Large intestine (tissue), 3 donors: ENCODE results near the gene RFTN1. TPM values are rescaled to one million over a fixed set of nuclear protein-coding genes. Genes with fewer than 3 reads are reported as not detected.

Source experiments
- DNase-seq, 2 donors: peaks; one replicate each; pipeline versions ENCODE4 v3.0.0 to v3.0.0-alpha.2; 2013
- H3K27ac ChIP-seq: one replicate; pipeline ENCODE4 v1.5.1; 2013; ENCODE audit warnings: low read length
- H3K27me3 ChIP-seq: 2 replicates; pipeline ENCODE4 v1.6.1; 2013; ENCODE audit warnings: low read length; ENCODE audit not compliant: control insufficient read depth, insufficient read depth
- H3K36me3 ChIP-seq: 2 replicates; pipeline ENCODE4 v1.6.1; 2013; ENCODE audit warnings: low read length; ENCODE audit not compliant: control insufficient read depth, insufficient read depth
- H3K4me1 ChIP-seq: one replicate; pipeline ENCODE4 v1.6.1; 2013; ENCODE audit warnings: low read length; ENCODE audit not compliant: control insufficient read depth, insufficient read depth
- H3K4me3 ChIP-seq: one replicate; pipeline ENCODE4 v1.5.1; 2013; ENCODE audit warnings: low read length
- H3K9me3 ChIP-seq: one replicate; pipeline ENCODE4 v1.6.1; 2013; ENCODE audit warnings: mild to moderate bottlenecking, low read depth, low read length, moderate library complexity; ENCODE audit not compliant: control insufficient read depth
- WGBS: methylation state at CpG from one replicate; pipeline ENCODE4 v1.1.5; 2013; ENCODE audit warnings: low lambda C conversion rate; ENCODE audit not compliant: insufficient coverage; 5-methylcytosine and 5-hydroxymethylcytosine counted together
- polyA plus RNA-seq: library from polyadenylated mRNA; unstranded; fragments of 120-200 nt; gene quantifications from one replicate; pipeline ENCODE4 v1.2.1, GENCODE V29; 2013

RFTN1 gene
- polyA plus RNA-seq, 1 donor: 15.0 TPM

- Histone ChIP-seq H3K4me3 (no peak overlapping the region), H3K36me3 (peaks cover 30% of the 10 kb centered on the region), H3K4me1 (peaks cover 9% of the 10 kb centered on the region), H3K27me3 (no peaks in the 10 kb centered on the region), H3K27ac (no peak overlapping the region), H3K9me3 (no peaks in the 10 kb centered on the region)
- 100% methylated on average over 1 of the region's 2 CpGs for WGBS
- DNase-seq: no peak
Observed at GRCh38 chr3:16309558-16309957, 203.9 kb downstream of the RFTN1 start.

- DNase-seq: no peak
- Histone ChIP-seq H3K4me1 (peaks cover 9% of the 10 kb centered on the region), H3K27me3 (no peaks in the 10 kb centered on the region), H3K9me3 (no peaks in the 10 kb centered on the region), H3K4me3 (no peak overlapping the region), H3K36me3 (peaks cover 31% of the 10 kb centered on the region), H3K27ac (no peak overlapping the region)
- WGBS: no CpG with 5 or more reads among the region's 1 CpG
Observed at GRCh38 chr3:16308727-16309126, 204.8 kb downstream of the RFTN1 start.

GRCh38 chr3:16307832-16308531 is 205.5 kb downstream of the RFTN1 start:
- peaks cover 9% of the 10 kb centered on the region for H3K4me1 ChIP-seq
- peaks cover 34% of the 10 kb centered on the region for H3K36me3 ChIP-seq
- H3K9me3 ChIP-seq: no peaks in the 10 kb centered on the region
- no peak overlapping the region for H3K4me3 ChIP-seq
- no peak for DNase-seq
- no peaks in the 10 kb centered on the region for H3K27me3 ChIP-seq
- WGBS: 100% methylated on average over 2 of the region's 5 CpGs
- H3K27ac ChIP-seq: no peak overlapping the region

- no peak for DNase-seq
- H3K9me3 ChIP-seq: no peaks in the 10 kb centered on the region
- H3K4me1 ChIP-seq: no peaks in the 10 kb centered on the region
- no peaks in the 10 kb centered on the region for H3K27me3 ChIP-seq
- H3K4me3 ChIP-seq: no peak overlapping the region
- no CpG with 5 or more reads among the region's 7 CpGs for WGBS
- H3K27ac ChIP-seq: no peak overlapping the region
- H3K36me3 ChIP-seq: peaks cover 37% of the 10 kb centered on the region
Observed at GRCh38 chr3:16305111-16305541, 208.4 kb downstream of the RFTN1 start.

GRCh38 chr3:16304061-16305010 is 209.2 kb downstream of the RFTN1 start:
- Histone ChIP-seq H3K27ac (no peak overlapping the region), H3K27me3 (no peaks in the 10 kb centered on the region), H3K36me3 (peaks cover 42% of the 10 kb centered on the region), H3K4me3 (no peak overlapping the region), H3K4me1 (no peaks in the 10 kb centered on the region), H3K9me3 (no peaks in the 10 kb centered on the region)
- WGBS: no CpG with 5 or more reads among the region's 2 CpGs
- DNase-seq: no peak

GRCh38 chr3:16303037-16303575 is 210.4 kb downstream of the RFTN1 start:
- Histone ChIP-seq H3K36me3 (peaks cover 43% of the 10 kb centered on the region), H3K4me1 (no peaks in the 10 kb centered on the region), H3K9me3 (no peaks in the 10 kb centered on the region), H3K27ac (no peak overlapping the region), H3K4me3 (no peak overlapping the region), H3K27me3 (no peaks in the 10 kb centered on the region)
- DNase-seq: no peak
- 50% methylated on average over 1 of the region's 2 CpGs for WGBS

GRCh38 chr3:16302082-16302631 is 211.3 kb downstream of the RFTN1 start:
- Histone ChIP-seq H3K27me3 (no peaks in the 10 kb centered on the region), H3K36me3 (peaks cover 45% of the 10 kb centered on the region), H3K9me3 (no peaks in the 10 kb centered on the region), H3K4me3 (no peak overlapping the region), H3K4me1 (no peaks in the 10 kb centered on the region), H3K27ac (no peak overlapping the region)
- 100% methylated on average over 1 of the region's 6 CpGs for WGBS
- DNase-seq: no peak

GRCh38 chr3:16301507-16301906 is 212.0 kb downstream of the RFTN1 start:
- peaks cover 46% of the 10 kb centered on the region for H3K36me3 ChIP-seq
- no peak for DNase-seq
- no peaks in the 10 kb centered on the region for H3K4me1 ChIP-seq
- 80% methylated on average over 1 of the region's 6 CpGs for WGBS
- no peaks in the 10 kb centered on the region for H3K27me3 ChIP-seq
- no peak overlapping the region for H3K4me3 ChIP-seq
- no peaks in the 10 kb centered on the region for H3K9me3 ChIP-seq
- no peak overlapping the region for H3K27ac ChIP-seq

GRCh38 chr3:16300881-16301359 is 212.6 kb downstream of the RFTN1 start:
- Histone ChIP-seq H3K4me1 (no peaks in the 10 kb centered on the region), H3K9me3 (no peaks in the 10 kb centered on the region), H3K27me3 (no peaks in the 10 kb centered on the region), H3K36me3 (peaks cover 43% of the 10 kb centered on the region), H3K4me3 (no peak overlapping the region), H3K27ac (no peak overlapping the region)
- no CpG with 5 or more reads among the region's 2 CpGs for WGBS
- DNase-seq: no peak

GRCh38 chr3:16300307-16300706 is 213.2 kb downstream of the RFTN1 start:
- Histone ChIP-seq H3K27me3 (no peaks in the 10 kb centered on the region), H3K4me1 (no peaks in the 10 kb centered on the region), H3K36me3 (peaks cover 45% of the 10 kb centered on the region), H3K27ac (no peak overlapping the region), H3K4me3 (no peak overlapping the region), H3K9me3 (no peaks in the 10 kb centered on the region)
- WGBS: no CpG with 5 or more reads among the region's 2 CpGs
- DNase-seq: no peak
